D721Med (cell line): Measurements from ENCODE around the gene CARS2.
"Not testable (repeated sequence)": the region's sequence is repeated elsewhere in the genome, so short reads cannot be mapped to it uniquely, and the experiment has no call there.

Experiments used
- DNase-seq: peaks from one replicate; pipeline ENCODE4 v3.0.0; 2011; ENCODE audit warnings: low spot score; ENCODE audit not compliant: insufficient read length
- FAIRE-seq: peaks from 2 replicates; lab custom pipeline; 2011; peaks lifted over from hg19 to GRCh38; lab: Jason Lieb, UNC
- CTCF ChIP-seq: IDR thresholded peaks from 2 replicates; pipeline ENCODE4 v1.5.1; 2012; ENCODE audit warnings: mild to moderate bottlenecking, control low read depth; ENCODE audit not compliant: insufficient read depth; ENCODE audit errors: missing control alignments

CARS2 gene

GRCh38 chr13:110637275-110637674 lies 68.6 kb downstream of the CARS2 start:
- DNase-seq (no peak), FAIRE-seq (no peak)
- no peak for TF ChIP-seq CTCF

GRCh38 chr13:110636701-110637201 lies 69.2 kb downstream of the CARS2 start:
- FAIRE-seq (no peak), DNase-seq (no peak)
- TF ChIP-seq CTCF, result no peak

- FAIRE-seq, result no peak
- no peak for TF ChIP-seq CTCF
- no peak for DNase-seq
These were observed 69.9 kb downstream of the CARS2 start for GRCh38 chr13:110636053-110636475.

- no peak for FAIRE-seq
These were observed 70.4 kb downstream of the CARS2 start for GRCh38 chr13:110635405-110636002.

GRCh38 chr13:110634558-110634957 lies 71.4 kb downstream of the CARS2 start:
- DNase-seq (no peak), FAIRE-seq (no peak)
- no peak for TF ChIP-seq CTCF

More at GRCh38 chr13:110635405-110636002, 70.4 kb downstream of the CARS2 start:
- TF ChIP-seq CTCF, result no peak
- DNase-seq, result no peak

- FAIRE-seq, result no peak
- no peak for TF ChIP-seq CTCF
- DNase-seq, result no peak
These were observed 72.1 kb downstream of the CARS2 start for GRCh38 chr13:110633776-110634175.

- not testable (repeated sequence) for DNase-seq, FAIRE-seq
These were observed 73.7 kb downstream of the CARS2 start for GRCh38 chr13:110632255-110632654.

- no peak for FAIRE-seq
- no peak for TF ChIP-seq CTCF
- no peak for DNase-seq
These were observed 75.3 kb downstream of the CARS2 start for GRCh38 chr13:110630566-110631119.
